Endothelial cell of umbilical vein (primary cell): ENCODE data around the gene DENND1A. TPM values are rescaled to one million over a fixed set of nuclear protein-coding genes. Genes with fewer than 3 reads are reported as not detected.

ENCODE experiments used
- BruUV-seq: library from RNA; stranded (reverse); fragments of 400-500 nt; replicated peaks from 2 replicates; lab custom pipeline; 2021; lab: Mats Ljungman, UMichigan
- CTCF ChIA-PET: fragments of 300-600, 350-600 bp; sonication (Branson Sonifier 250); formaldehyde crosslinking; loops from one replicate; lab custom pipeline; 2021; ENCODE audit warnings: antibody characterized with exemption, inconsistent platforms; lab: Charles Lee
- POLR2A ChIA-PET: fragments of 300-600, 350-600 bp; sonication (Branson Sonifier 250); formaldehyde crosslinking; loops from one replicate; lab custom pipeline; 2021; ENCODE audit warnings: antibody characterized with exemption, inconsistent platforms; lab: Charles Lee
- DNase-seq: peaks from one replicate; pipeline ENCODE4 v3.0.0-alpha.2; 2011; ENCODE audit warnings: low read depth, low spot score
- FAIRE-seq: peaks from 2 replicates; lab custom pipeline; 2011; peaks lifted over from hg19 to GRCh38; lab: Jason Lieb, UNC
- H2AFZ ChIP-seq: 2 replicates; pipeline ENCODE4 v1.6.0; 2012; ENCODE audit warnings: low read depth, low read length, control low read depth, inconsistent platforms
- H3K27ac ChIP-seq: 2 replicates; pipeline ENCODE4 v1.5.1; 2011; ENCODE audit warnings: low read depth, mild to moderate bottlenecking, control low read depth, low read length, moderate library complexity; ENCODE audit not compliant: insufficient read depth
- H3K27me3 ChIP-seq, 2 experiments: 2 replicates each; pipeline versions ENCODE4 v1.6.0 to v1.6.1; 2011; ENCODE audit warnings: low read length in 2 of 2, mixed read lengths in 1 of 2; ENCODE audit not compliant: control insufficient read depth in 2 of 2, insufficient read depth in 2 of 2
- H3K36me3 ChIP-seq, 2 experiments: 2 replicates in 1 of 2; 3 replicates in 1 of 2; pipeline ENCODE4 v1.5.1; 2011; ENCODE audit warnings: low read length in 2 of 2, mild to moderate bottlenecking in 1 of 2, moderate library complexity in 1 of 2; ENCODE audit not compliant: control insufficient read depth in 2 of 2, insufficient read depth in 2 of 2; ENCODE audit errors: extremely low read depth in 1 of 2
- H3K4me1 ChIP-seq: 3 replicates; pipeline ENCODE4 v1.5.1; 2011; ENCODE audit warnings: mild to moderate bottlenecking, low read length; ENCODE audit not compliant: control insufficient read depth, insufficient read depth; ENCODE audit errors: extremely low read depth
- H3K4me2 ChIP-seq: 2 replicates; pipeline ENCODE4 v1.6.1; 2011; ENCODE audit warnings: low read length, control low read depth, mixed read lengths; ENCODE audit not compliant: insufficient read depth
- H3K4me3 ChIP-seq, 3 experiments: fragments of 200-600 bp in 1 of 3; sonication (generic), shearing (Covaris generic) in 1 of 3; replicated peaks in 1 of 3; 2 replicates each; pipeline ENCODE4 v1.5.1; 2011 to 2016; ENCODE audit warnings: control low read depth in 3 of 3, low read length in 3 of 3, mild to moderate bottlenecking in 2 of 3, inconsistent platforms in 1 of 3, low read depth in 1 of 3, moderate library complexity in 1 of 3; ENCODE audit not compliant: insufficient read depth in 1 of 3
- H3K79me2 ChIP-seq: 2 replicates; pipeline ENCODE4 v1.6.0; 2012; ENCODE audit warnings: low read length, inconsistent platforms; ENCODE audit not compliant: control insufficient read depth, insufficient read depth
- H3K9ac ChIP-seq: replicated peaks from 2 replicates; pipeline ENCODE3; 2011; ENCODE audit warnings: low read length, control low read depth; ENCODE audit not compliant: insufficient read depth; ENCODE audit errors: extremely low read depth
- H3K9me1 ChIP-seq: replicated peaks from 3 replicates; pipeline ENCODE4 v1.6.0; 2011; ENCODE audit warnings: mild to moderate bottlenecking, low read length; ENCODE audit not compliant: control insufficient read depth, insufficient read depth; ENCODE audit errors: extremely low read depth
- H3K9me3 ChIP-seq: replicated peaks from 2 replicates; pipeline ENCODE4 v1.5.1; 2012; ENCODE audit warnings: low read length, inconsistent platforms; ENCODE audit not compliant: control insufficient read depth, insufficient read depth
- H4K20me1 ChIP-seq: replicated peaks from 2 replicates; pipeline ENCODE3; 2011; ENCODE audit warnings: mild to moderate bottlenecking, low read length; ENCODE audit not compliant: control insufficient read depth, insufficient read depth; ENCODE audit errors: extremely low read depth
- EZH2 ChIP-seq: IDR thresholded peaks from 2 replicates; pipeline ENCODE4 v1.6.1; 2012; ENCODE audit warnings: borderline replicate concordance, low read depth, mild to moderate bottlenecking, moderate library complexity, low read length, inconsistent platforms; ENCODE audit not compliant: severe bottlenecking
- FOS ChIP-seq: IDR thresholded peaks from 2 replicates; pipeline ENCODE4 v1.6.1; 2011; ENCODE audit warnings: mild to moderate bottlenecking, low read length, moderate library complexity, borderline replicate concordance; ENCODE audit not compliant: insufficient read depth
- JUN ChIP-seq: IDR thresholded peaks from 2 replicates; pipeline ENCODE4 v1.6.1; 2011; ENCODE audit warnings: borderline replicate concordance, low read depth; ENCODE audit not compliant: insufficient read length, insufficient read depth
- POLR2A ChIP-seq: IDR thresholded peaks from 2 replicates; pipeline ENCODE4 v1.6.1; 2012; ENCODE audit warnings: low read depth, mild to moderate bottlenecking, control low read depth, low read length
- POLR2AphosphoS5 ChIP-seq: IDR thresholded peaks from 2 replicates; pipeline ENCODE4 v1.6.1; 2012; ENCODE audit warnings: low read depth, mild to moderate bottlenecking, control low read depth, low read length, moderate library complexity; ENCODE audit not compliant: insufficient read depth
- dilution Hi-C: fragments of 300-500 bp; cut with MboI; formaldehyde crosslinking; loops from one replicate; pipeline ENCODE4 v1.15.0; 2019; ENCODE audit warnings: low sequenced_read_pairs; ENCODE audit not compliant: extremely low pct_ligation_motif_present
- intact Hi-C: fragments of 100-400 bp; cut with micrococcal nuclease; formaldehyde crosslinking; loops from one replicate; pipeline ENCODE4 v1.10.0; 2022
- polyA plus RNA-seq, 4 experiments: library from polyadenylated mRNA; depleted of rRNA in 3 of 4; stranded (reverse) in 3 of 4; unstranded in 1 of 4; fragments of >200 nt; gene quantifications; 2 replicates each; pipeline versions ENCODE4 v1.2.1 to v1.2.3, GENCODE V29; 2011 to 2012; ENCODE audit warnings: missing spikeins in 1 of 4
- total RNA-seq: library from RNA; stranded (reverse); gene quantifications from 2 replicates; pipeline ENCODE4 v1.2.3, GENCODE V29; 2021
- TF ChIP-seq, protein P1 (sequence below), 2 donors: IDR thresholded peaks; 1 replicate in 1 of 2; 2 replicates in 1 of 2; pipeline ENCODE4 v1.5.1; 2011; ENCODE audit warnings: low read length in 2 of 2, mild to moderate bottlenecking in 2 of 2, moderate library complexity in 2 of 2, control low read depth in 1 of 2, inconsistent platforms in 1 of 2, low read depth in 1 of 2; ENCODE audit not compliant: insufficient read depth in 1 of 2; ENCODE audit errors: extremely low read depth in 1 of 2

The DENND1A gene
- total and polyA plus RNA-seq, 2 donors (not counting 3 experiments of a cell fraction or from before 2014, with no cell fraction given) = 18.5 to 24.5 TPM

- H4K20me1 ChIP-seq = no peaks in the 10 kb centered on the region
- H3K27ac ChIP-seq = no peak overlapping the region
- no peak overlapping the region for H3K9ac ChIP-seq
- no peaks in the 10 kb centered on the region for H3K9me1 ChIP-seq
- no peak overlapping the region for H2AFZ ChIP-seq
- no peaks in the 10 kb centered on the region for H3K27me3 ChIP-seq
- POLR2A ChIA-PET = no interaction called here
- no peaks in the 10 kb centered on the region for H3K9me3 ChIP-seq
- intact Hi-C loops (no loop called here), dilution Hi-C loops (no loop called here)
- DNase-seq (no peak), FAIRE-seq (no peak)
- H3K4me1 ChIP-seq = no peaks in the 10 kb centered on the region
- H3K4me3 ChIP-seq = no peak overlapping the region
- CTCF ChIA-PET = interaction anchor here (0.9 kb wide), 2 partner anchors 9 to 50 kb away, joined by 3 read pairs; no protein-coding TSS in a partner anchor
- H3K79me2 ChIP-seq = no peaks in the 10 kb centered on the region
- TF ChIP-seq POLR2AphosphoS5 = no peak
- TF ChIP-seq, protein P1, sequence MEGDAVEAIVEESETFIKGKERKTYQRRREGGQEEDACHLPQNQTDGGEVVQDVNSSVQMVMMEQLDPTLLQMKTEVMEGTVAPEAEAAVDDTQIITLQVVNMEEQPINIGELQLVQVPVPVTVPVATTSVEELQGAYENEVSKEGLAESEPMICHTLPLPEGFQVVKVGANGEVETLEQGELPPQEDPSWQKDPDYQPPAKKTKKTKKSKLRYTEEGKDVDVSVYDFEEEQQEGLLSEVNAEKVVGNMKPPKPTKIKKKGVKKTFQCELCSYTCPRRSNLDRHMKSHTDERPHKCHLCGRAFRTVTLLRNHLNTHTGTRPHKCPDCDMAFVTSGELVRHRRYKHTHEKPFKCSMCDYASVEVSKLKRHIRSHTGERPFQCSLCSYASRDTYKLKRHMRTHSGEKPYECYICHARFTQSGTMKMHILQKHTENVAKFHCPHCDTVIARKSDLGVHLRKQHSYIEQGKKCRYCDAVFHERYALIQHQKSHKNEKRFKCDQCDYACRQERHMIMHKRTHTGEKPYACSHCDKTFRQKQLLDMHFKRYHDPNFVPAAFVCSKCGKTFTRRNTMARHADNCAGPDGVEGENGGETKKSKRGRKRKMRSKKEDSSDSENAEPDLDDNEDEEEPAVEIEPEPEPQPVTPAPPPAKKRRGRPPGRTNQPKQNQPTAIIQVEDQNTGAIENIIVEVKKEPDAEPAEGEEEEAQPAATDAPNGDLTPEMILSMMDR (IDR thresholded peaks at IDR 0.05; ENCODE audit: extremely low read depth in 1 of 2, insufficient read depth in 1 of 2, low read depth in 1 of 2, low read length in 2 of 2) = no peak
- no peak for TF ChIP-seq FOS
- no peak for TF ChIP-seq JUN
- TF ChIP-seq POLR2A = no peak
- H3K36me3 ChIP-seq = no peaks in the 10 kb centered on the region
- H3K4me2 ChIP-seq = no peak overlapping the region
- no TSS peak for BruUV-seq
Observed at GRCh38 chr9:123647145-123647544, 282.8 kb downstream of the DENND1A start.

DNA sequence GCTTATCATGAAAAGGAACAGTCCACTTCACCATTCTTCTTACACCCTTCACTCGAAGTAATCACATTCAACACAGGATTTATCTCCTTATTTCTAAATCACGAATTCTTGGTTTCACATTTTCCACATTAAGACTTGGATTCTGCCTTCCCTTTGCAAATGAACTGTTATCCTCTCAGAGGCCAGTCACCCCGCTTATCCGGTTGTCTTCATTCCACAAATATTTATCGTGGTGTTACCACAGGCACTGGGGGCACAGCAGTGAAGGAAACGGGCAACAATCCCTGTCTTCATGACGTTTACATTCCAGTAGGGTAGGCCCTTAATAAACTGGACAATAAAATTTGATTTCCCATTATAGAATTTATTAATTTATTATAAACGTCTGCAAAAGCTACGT lies 284.2 kb downstream of the DENND1A start:
- Histone ChIP-seq H3K27me3 (no peaks in the 10 kb centered on the region), H3K9ac (no peak overlapping the region), H3K9me1 (no peaks in the 10 kb centered on the region), H3K4me3 (no peak overlapping the region), H3K4me2 (no peak overlapping the region), H3K79me2 (no peaks in the 10 kb centered on the region), H4K20me1 (no peaks in the 10 kb centered on the region), H3K27ac (no peak overlapping the region), H2AFZ (no peak overlapping the region), H3K9me3 (no peaks in the 10 kb centered on the region), H3K36me3 (no peaks in the 10 kb centered on the region), H3K4me1 (no peaks in the 10 kb centered on the region)
- BruUV-seq = no TSS peak
- DNase-seq = no peak
- dilution Hi-C loops = no loop called here
- CTCF ChIA-PET = no interaction called here
- POLR2A ChIA-PET = no interaction called here
- intact Hi-C loops = no loop called here
- no peak for FAIRE-seq
- TF ChIP-seq POLR2AphosphoS5 (no peak), FOS (no peak), JUN (no peak), EZH2 (no peak)
- TF ChIP-seq, protein P1 (IDR thresholded peaks at IDR 0.05; ENCODE audit: extremely low read depth in 1 of 2, insufficient read depth in 1 of 2, low read depth in 1 of 2, low read length in 2 of 2) = no peak
